NB4 (cell line): ENCODE data around the gene DCHS2.

Experiments used
- MYC ChIP-seq: IDR thresholded peaks from 2 replicates; pipeline ENCODE4 v1.6.1; 2011; ENCODE audit warnings: low read depth, low read length
- POLR2A ChIP-seq: IDR thresholded peaks from 2 replicates; pipeline ENCODE4 v1.6.1; 2011; ENCODE audit warnings: mild to moderate bottlenecking; ENCODE audit not compliant: insufficient read length; ENCODE audit errors: extremely low read depth
- TF ChIP-seq, protein P1 (sequence below): IDR thresholded peaks from one replicate; pipeline ENCODE4 v1.5.1; 2012; ENCODE audit warnings: low read depth, low read length
- TF ChIP-seq, protein P2 (sequence below): IDR thresholded peaks from 2 replicates; pipeline ENCODE4 v1.6.1; 2011; ENCODE audit warnings: low read depth, low read length

DNA sequence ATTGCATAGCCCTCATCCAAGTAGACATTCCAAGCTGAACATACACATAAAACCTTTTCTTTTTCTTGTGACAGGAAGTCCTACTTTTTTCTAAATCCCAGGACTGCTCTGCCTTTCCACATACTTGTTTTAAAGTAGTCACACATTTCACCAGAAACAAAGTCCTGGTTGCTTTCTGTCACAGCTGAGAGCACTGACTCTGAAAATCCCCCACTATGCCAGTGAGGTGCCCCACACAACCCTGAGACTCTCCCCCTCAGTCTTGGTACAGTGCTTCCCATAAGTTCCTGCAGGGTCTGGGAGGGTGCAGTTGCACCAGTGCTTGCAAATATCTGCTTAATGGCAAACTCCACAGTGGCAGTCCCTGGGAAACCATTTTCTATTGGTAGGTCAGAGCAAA lies 84.2 kb downstream of the DCHS2 start:
- no peak for TF ChIP-seq MYC
- TF ChIP-seq, protein P1, sequence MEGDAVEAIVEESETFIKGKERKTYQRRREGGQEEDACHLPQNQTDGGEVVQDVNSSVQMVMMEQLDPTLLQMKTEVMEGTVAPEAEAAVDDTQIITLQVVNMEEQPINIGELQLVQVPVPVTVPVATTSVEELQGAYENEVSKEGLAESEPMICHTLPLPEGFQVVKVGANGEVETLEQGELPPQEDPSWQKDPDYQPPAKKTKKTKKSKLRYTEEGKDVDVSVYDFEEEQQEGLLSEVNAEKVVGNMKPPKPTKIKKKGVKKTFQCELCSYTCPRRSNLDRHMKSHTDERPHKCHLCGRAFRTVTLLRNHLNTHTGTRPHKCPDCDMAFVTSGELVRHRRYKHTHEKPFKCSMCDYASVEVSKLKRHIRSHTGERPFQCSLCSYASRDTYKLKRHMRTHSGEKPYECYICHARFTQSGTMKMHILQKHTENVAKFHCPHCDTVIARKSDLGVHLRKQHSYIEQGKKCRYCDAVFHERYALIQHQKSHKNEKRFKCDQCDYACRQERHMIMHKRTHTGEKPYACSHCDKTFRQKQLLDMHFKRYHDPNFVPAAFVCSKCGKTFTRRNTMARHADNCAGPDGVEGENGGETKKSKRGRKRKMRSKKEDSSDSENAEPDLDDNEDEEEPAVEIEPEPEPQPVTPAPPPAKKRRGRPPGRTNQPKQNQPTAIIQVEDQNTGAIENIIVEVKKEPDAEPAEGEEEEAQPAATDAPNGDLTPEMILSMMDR = no peak
- TF ChIP-seq, protein P2, sequence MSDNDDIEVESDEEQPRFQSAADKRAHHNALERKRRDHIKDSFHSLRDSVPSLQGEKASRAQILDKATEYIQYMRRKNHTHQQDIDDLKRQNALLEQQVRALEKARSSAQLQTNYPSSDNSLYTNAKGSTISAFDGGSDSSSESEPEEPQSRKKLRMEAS = no peak
- no peak for TF ChIP-seq POLR2A
